GM19397 (cell line): ENCODE results near the gene MAEA.

ENCODE experiments used
- ATAC-seq: cut with Tn5 transposase; IDR thresholded peaks from one replicate; pipeline ENCODE4 v1.9.1; 2021; ENCODE audit warnings: mild to moderate bottlenecking, moderate library complexity; ENCODE audit not compliant: unreplicated experiment

Gene MAEA

GRCh38 chr4:1349359-1350168 is 59.9 kb downstream of the MAEA start:
- ATAC-seq = no peak

- no peak for ATAC-seq
Observed at GRCh38 chr4:1350169-1350520, 60.5 kb downstream of the MAEA start.

- ATAC-seq = no peak
Observed at GRCh38 chr4:1351854-1352566, 62.3 kb downstream of the MAEA start.

GRCh38 chr4:1352567-1352900 is 62.8 kb downstream of the MAEA start:
- no peak for ATAC-seq

- no peak for ATAC-seq
Observed at GRCh38 chr4:1353186-1354055, 63.7 kb downstream of the MAEA start.

GRCh38 chr4:1354136-1354982 is 64.7 kb downstream of the MAEA start:
- no peak for ATAC-seq

GRCh38 chr4:1354983-1355275 is 65.2 kb downstream of the MAEA start:
- no peak for ATAC-seq

GRCh38 chr4:1355378-1355777 is 65.7 kb downstream of the MAEA start:
- ATAC-seq = no peak

- no peak for ATAC-seq
Observed at GRCh38 chr4:1356181-1356998, 66.7 kb downstream of the MAEA start.

- ATAC-seq = no peak
Observed at GRCh38 chr4:1357356-1358248, 67.9 kb downstream of the MAEA start.

GRCh38 chr4:1358421-1359143 is 68.9 kb downstream of the MAEA start:
- no peak for ATAC-seq

- no peak for ATAC-seq
Observed at GRCh38 chr4:1359144-1359501, 69.4 kb downstream of the MAEA start.

- ATAC-seq = no peak
Observed at GRCh38 chr4:1359976-1360375, 70.3 kb downstream of the MAEA start.

- ATAC-seq = no peak
Observed at GRCh38 chr4:1360423-1361283, 71.0 kb downstream of the MAEA start.

GRCh38 chr4:1361431-1361830 is 71.7 kb downstream of the MAEA start:
- no peak for ATAC-seq

GRCh38 chr4:1362046-1362445 is 72.4 kb downstream of the MAEA start:
- no peak for ATAC-seq

- no peak for ATAC-seq
Observed at GRCh38 chr4:1362521-1362920, 72.8 kb downstream of the MAEA start.

- ATAC-seq = no peak
Observed at GRCh38 chr4:1363513-1363912, 73.8 kb downstream of the MAEA start.
